ENCODE measurements around the gene TICAM2. TPM values are rescaled to one million over a fixed set of nuclear protein-coding genes. Genes with fewer than 3 reads are reported as not detected.

The TICAM2 gene
- total and polyA plus RNA-seq, 2 of the 8 experiments (the other 6 are each of a cell fraction or from before 2014, with no cell fraction given) = 0.02 TPM; not detected in 1

DNA sequence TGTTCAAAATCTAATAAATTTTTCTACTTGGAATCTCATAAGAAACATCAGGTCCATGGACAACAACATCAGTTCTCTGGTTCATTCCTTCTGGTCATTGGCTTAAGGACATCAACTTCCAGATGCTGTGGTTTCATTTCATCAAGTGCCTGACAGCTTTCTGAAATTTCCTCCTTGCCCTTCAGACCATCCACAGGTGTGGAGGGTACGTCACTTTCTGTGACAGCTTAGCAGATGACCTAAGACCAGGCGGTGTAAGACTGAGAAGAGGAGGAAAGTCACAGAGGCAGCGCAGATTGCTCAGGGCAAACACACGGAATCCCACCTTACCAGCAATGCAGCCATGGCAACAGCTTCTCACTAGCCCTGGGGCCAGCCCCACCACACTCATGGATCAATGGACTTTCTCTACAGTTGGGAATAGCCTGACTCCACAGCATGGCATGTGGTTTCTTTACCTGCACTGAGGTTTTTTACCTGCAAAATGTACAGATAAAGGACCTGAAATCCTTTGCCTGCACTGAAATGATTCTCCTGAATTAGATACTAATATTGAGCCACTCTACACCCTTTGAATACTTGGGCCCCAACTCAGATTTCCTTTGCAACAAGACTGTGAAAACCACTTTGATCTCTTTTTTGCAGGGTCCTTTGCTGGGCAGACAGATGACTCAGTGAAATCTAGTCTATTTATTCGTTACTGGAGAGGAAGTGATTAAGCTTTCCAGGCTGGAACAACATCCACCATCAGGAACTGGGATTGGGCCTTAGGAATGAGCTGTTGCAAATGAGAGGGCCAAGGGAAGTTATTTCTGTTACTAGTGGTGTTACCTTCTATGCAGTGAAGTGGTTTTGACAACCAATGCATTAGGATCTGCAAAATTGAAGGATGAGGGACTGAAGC, 26.9 kb downstream of the TICAM2 start:
- Histone ChIP-seq H2BK20ac (ENCODE audit: low read length) (no peak overlapping the region), H3K4me2 (ENCODE audit: insufficient read depth in 1 of 2, low read depth in 2 of 2, low read length in 2 of 2) (no peak overlapping the region), H4K8ac (ENCODE audit: extremely low read depth, insufficient read depth, low read length) (peak overlapping the region; percentile 63; the same call in 1 of the 2 replicates), H2AFZ (ENCODE audit: low read length) (no peak overlapping the region), H2BK5ac (ENCODE audit: low read depth, low read length) (no peak overlapping the region), H2AK5ac (ENCODE audit: low read depth, low read length) (no peak overlapping the region), H2BK120ac (replicated peaks; ENCODE audit: low read depth, low read length) (no peak overlapping the region), H3K9me3 (ENCODE audit: insufficient read depth in 2 of 2, low read depth in 1 of 2, low read length in 1 of 2) (no peaks in the 10 kb centered on the region), H3K79me1 (ENCODE audit: low read depth, low read length) (no peaks in the 10 kb centered on the region), H3K27ac (ENCODE audit: low read depth, low read length) (no peak overlapping the region), H3K27me3 (replicated peaks in 1 of 4; ENCODE audit: control insufficient read depth in 3 of 4, extremely low read depth in 1 of 4, insufficient read depth in 3 of 4, low read length in 3 of 4) (no peaks in the 10 kb centered on the region), H4K5ac (ENCODE audit: insufficient read length, low read depth, low read length) (no peak overlapping the region), H3K14ac (ENCODE audit: insufficient read length) (no peak overlapping the region), H3K9ac (replicated peaks in 1 of 4; ENCODE audit: extremely low read depth in 1 of 4, low read depth in 3 of 4, low read length in 3 of 4) (no peak overlapping the region), H3K36me3 (ENCODE audit: control insufficient read depth in 2 of 4, insufficient read depth in 4 of 4, low read length in 3 of 4) (no peaks in the 10 kb centered on the region), H3K4me3 (ENCODE audit: extremely low read depth in 1 of 4, insufficient read depth in 2 of 4, low read depth in 3 of 4, low read length in 4 of 4) (no peak overlapping the region), H4K91ac (replicated peaks; ENCODE audit: insufficient read length, low read length) (no peak overlapping the region), H3K79me2 (ENCODE audit: control insufficient read depth in 1 of 2, insufficient read depth in 2 of 2, low read length in 2 of 2) (no peaks in the 10 kb centered on the region), H4K20me1 (replicated peaks in 1 of 2; ENCODE audit: control insufficient read depth in 1 of 2, insufficient read depth in 2 of 2, low read length in 2 of 2) (no peaks in the 10 kb centered on the region), H3K23me2 (ENCODE audit: low read depth, low read length) (no peaks in the 10 kb centered on the region), H3K56ac (replicated peaks; ENCODE audit: insufficient read length, low read depth, low read length) (no peak overlapping the region), H2BK12ac (ENCODE audit: low read depth, low read length) (no peak overlapping the region; the same call in 1 of the 2 replicates), H3K23ac (ENCODE audit: insufficient read length) (no peak overlapping the region), H3K4me1 (replicated peaks in 1 of 4; ENCODE audit: control insufficient read depth in 3 of 4, insufficient read depth in 4 of 4, low read length in 3 of 4) (no peaks in the 10 kb centered on the region), H2BK15ac (ENCODE audit: low read length) (no peak overlapping the region), H3K4ac (replicated peaks; ENCODE audit: insufficient read length, low read depth, low read length) (no peak overlapping the region), H3K18ac (ENCODE audit: extremely low read depth, low read length) (no peak overlapping the region)
- no peak for DNase-seq (ENCODE audit: low read depth in 1 of 2, low spot score in 2 of 2)
- no peak for FAIRE-seq
- CTCF ChIA-PET (ENCODE audit: partially characterized antibody) = interaction anchor here (0.7 to 9.4 kb wide), 40 partner anchors 8 to 1889 kb away, joined by 3 to 138 read pairs (median 4); partner anchors contain the start of gene FEM1C
- POLR2A ChIA-PET (ENCODE audit: partially characterized antibody) = interaction anchor here (1.6 kb wide), 1 partner anchor 31 kb away, joined by 4 read pairs; the partner anchor contains the start of gene FEM1C
- WGBS, 2 experiments (ENCODE audit: extremely low coverage in 1 of 2, insufficient coverage in 1 of 2, insufficient read length in 1 of 2, insufficient replicate concordance in 2 of 2, low coverage in 1 of 2, low lambda C conversion rate in 2 of 2, missing lambda C conversion rate in 1 of 2) = 90% methylated on average over 5 of the region's 5 CpGs; no CpG with 5 or more reads in 1 of the 2 experiments
- no peak for TF ChIP-seq EZH2 (IDR thresholded peaks at IDR 0.05; ENCODE audit: low read depth, low read length, severe bottlenecking)
- TF ChIP-seq CHD1 (IDR thresholded peaks at IDR 0.05; ENCODE audit: low read depth, low read length) = no peak
- TF ChIP-seq BACH1 (IDR thresholded peaks at IDR 0.05; ENCODE audit: low read length) = no peak
- TF ChIP-seq RAD21 (IDR thresholded peaks at IDR 0.05 in 1 of 2, conservative IDR thresholded peaks at IDR 0.05 in 1 of 2; ENCODE audit: low read depth in 2 of 2, low read length in 2 of 2) = no peak
- TF ChIP-seq, protein P1, sequence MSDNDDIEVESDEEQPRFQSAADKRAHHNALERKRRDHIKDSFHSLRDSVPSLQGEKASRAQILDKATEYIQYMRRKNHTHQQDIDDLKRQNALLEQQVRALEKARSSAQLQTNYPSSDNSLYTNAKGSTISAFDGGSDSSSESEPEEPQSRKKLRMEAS (IDR thresholded peaks at IDR 0.05) = no peak
- no peak for TF ChIP-seq SAP30 (IDR thresholded peaks at IDR 0.05; ENCODE audit: insufficient read depth, insufficient replicate concordance, low read length)
- TF ChIP-seq FOSL1 (IDR thresholded peaks at IDR 0.05; ENCODE audit: insufficient read depth, low read depth, low read length) = no peak
- TF ChIP-seq, protein P2, sequence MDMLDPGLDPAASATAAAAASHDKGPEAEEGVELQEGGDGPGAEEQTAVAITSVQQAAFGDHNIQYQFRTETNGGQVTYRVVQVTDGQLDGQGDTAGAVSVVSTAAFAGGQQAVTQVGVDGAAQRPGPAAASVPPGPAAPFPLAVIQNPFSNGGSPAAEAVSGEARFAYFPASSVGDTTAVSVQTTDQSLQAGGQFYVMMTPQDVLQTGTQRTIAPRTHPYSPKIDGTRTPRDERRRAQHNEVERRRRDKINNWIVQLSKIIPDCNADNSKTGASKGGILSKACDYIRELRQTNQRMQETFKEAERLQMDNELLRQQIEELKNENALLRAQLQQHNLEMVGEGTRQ (IDR thresholded peaks at IDR 0.05; ENCODE audit: low read length) = no peak
- no peak for TF ChIP-seq SIRT6 (IDR thresholded peaks at IDR 0.05; ENCODE audit: low read length)

Measured in H1 (cell line).